GM12878 (cell line): ENCODE data around the gene DPY19L3. TPM values are rescaled to one million over a fixed set of nuclear protein-coding genes. Genes with fewer than 3 reads are reported as not detected.

Experiments
- ATAC-seq: fragments of 200-7000 bp; cut with Tn5 transposase; 3 replicates; pipeline ENCODE4 v1.9.1; 2020; ENCODE audit warnings: mild to moderate bottlenecking, moderate library complexity
- BruUV-seq: library from RNA; stranded (reverse); fragments of 400-500 nt; replicated peaks from 2 replicates; lab custom pipeline; 2021; lab: Mats Ljungman, UMichigan
- CTCF ChIA-PET: fragments of 300-600 bp; sonication (Branson Sonifier 250); formaldehyde crosslinking; extraction: SDS; loops from one replicate; lab custom pipeline; 2021; ENCODE audit warnings: inconsistent platforms; lab: Yijun Ruan, JAX
- POLR2A ChIA-PET: fragments of 350-600 bp; formaldehyde crosslinking; extraction: SDS; loops from one replicate; lab custom pipeline; 2021; ENCODE audit warnings: inconsistent platforms; lab: Charles Lee
- RAD21 ChIA-PET: fragments of 300-600 bp; sonication (Branson Sonifier 250); formaldehyde crosslinking; loops from one replicate; lab custom pipeline; 2023; ENCODE audit warnings: antibody characterized with exemption; ENCODE audit not compliant: unreplicated experiment; lab: Charles Lee
- SMC1A ChIA-PET: fragments of 300-600 bp; sonication (Branson Sonifier 250); formaldehyde crosslinking; loops from one replicate; lab custom pipeline; 2023; ENCODE audit not compliant: unreplicated experiment, uncharacterized antibody; lab: Charles Lee
- DNase-seq: peaks from one replicate; pipeline ENCODE4 v3.0.0-alpha.2; 2011; ENCODE audit warnings: low read depth, low spot score
- FAIRE-seq: peaks from 3 replicates; lab custom pipeline; 2011; peaks lifted over from hg19 to GRCh38; lab: Jason Lieb, UNC
- H2AFZ ChIP-seq: 2 replicates; pipeline ENCODE4 v1.6.0; 2011; ENCODE audit warnings: low read depth, low read length, control low read depth; ENCODE audit not compliant: control insufficient read depth
- H3K27ac ChIP-seq: 2 replicates; pipeline ENCODE4 v1.5.1; 2011; ENCODE audit warnings: control low read depth; ENCODE audit not compliant: control insufficient read depth, insufficient read depth
- H3K27me3 ChIP-seq, 2 experiments: replicated peaks in 1 of 2; 2 replicates each; pipeline versions ENCODE4 v1.6.0 to v1.6.1; 2011; ENCODE audit warnings: low read length in 1 of 2; ENCODE audit not compliant: control insufficient read depth in 2 of 2, insufficient read depth in 2 of 2
- H3K36me3 ChIP-seq, 2 experiments: 2 replicates each; pipeline ENCODE4 v1.5.1; 2011; ENCODE audit warnings: low read length in 1 of 2; ENCODE audit not compliant: control insufficient read depth in 2 of 2, insufficient read depth in 2 of 2
- H3K4me1 ChIP-seq: 2 replicates; pipeline ENCODE4 v1.6.1; 2011; ENCODE audit warnings: mild to moderate bottlenecking, low read length, moderate library complexity, mixed read lengths; ENCODE audit not compliant: control insufficient read depth, insufficient read depth
- H3K4me2 ChIP-seq: 2 replicates; pipeline ENCODE4 v1.6.0; 2011; ENCODE audit warnings: control low read depth; ENCODE audit not compliant: control insufficient read depth, insufficient read depth
- H3K4me3 ChIP-seq: fragments of 200-600 bp; sonication (generic); 2 replicates; pipeline ENCODE4 v1.5.1; 2016
- H3K79me2 ChIP-seq: 2 replicates; pipeline ENCODE4 v1.6.0; 2011; ENCODE audit warnings: low read length; ENCODE audit not compliant: control insufficient read depth, insufficient read depth
- H3K9ac ChIP-seq: 2 replicates; pipeline ENCODE4 v1.8.0; 2011; ENCODE audit warnings: low read length, control low read depth, mixed read lengths; ENCODE audit not compliant: control insufficient read depth, insufficient read depth
- H3K9me3 ChIP-seq: replicated peaks from 3 replicates; pipeline ENCODE4 v1.5.1; 2011; ENCODE audit warnings: mild to moderate bottlenecking, low read length; ENCODE audit not compliant: control insufficient read depth, insufficient read depth
- H4K20me1 ChIP-seq: 2 replicates; pipeline ENCODE4 v1.6.0; 2011; ENCODE audit not compliant: control insufficient read depth, insufficient read depth
- CUX1 ChIP-seq: IDR thresholded peaks from 2 replicates; pipeline ENCODE4 v1.6.1; 2012; ENCODE audit warnings: improper control_type of control experiment, low read depth, low read length; ENCODE audit not compliant: insufficient replicate concordance
- NFYA ChIP-seq: IDR thresholded peaks from 2 replicates; pipeline ENCODE4 v1.6.1; 2011; ENCODE audit warnings: low read depth, mild to moderate bottlenecking, low read length, improper control_type of control experiment, borderline replicate concordance
- WGBS: methylation state at CpG from one replicate; pipeline ENCODE4 v1.1.6; 2016; ENCODE audit warnings: low lambda C conversion rate; ENCODE audit not compliant: insufficient replicate concordance, insufficient coverage; ENCODE audit errors: missing lambda C conversion rate; 5-methylcytosine and 5-hydroxymethylcytosine counted together
- in situ Hi-C: fragments of 300-500 bp; cut with MboI; formaldehyde crosslinking; loops from 9 replicates; pipeline ENCODE4 v1.14.3; 2018; ENCODE audit warnings: mixed read lengths
- intact Hi-C: fragments of 100-400 bp; cut with micrococcal nuclease; formaldehyde crosslinking; loops from one replicate; pipeline ENCODE4 v1.14.2; 2022; ENCODE audit not compliant: unreplicated experiment
- polyA plus RNA-seq, 11 experiments: library from polyadenylated mRNA; depleted of rRNA in 4 of 11; unstranded in 6 of 11; stranded (reverse) in 5 of 11; fragments of >200 nt; fragmentation: Nextera tagmentation in 4 of 11; fragmentation: Illumina TruSeq in 1 of 11; extraction: Ambion mirVana in 4 of 11; extraction: Trizol in 1 of 11; gene quantifications; 1 replicate in 1 of 11; 2 replicates in 10 of 11; pipeline versions ENCODE4 v1.2.1 to v1.2.3, GENCODE V29; 2011 to 2016; ENCODE audit warnings: inconsistent platforms in 2 of 11, missing spikeins in 2 of 11, low read depth in 1 of 11
- total RNA-seq, 4 experiments: library from RNA; depleted of rRNA in 3 of 4; stranded (reverse); fragments of >200 nt in 3 of 4; fragmentation: Illumina TruSeq in 1 of 4; extraction: Trizol in 1 of 4; gene quantifications; 2 replicates each; pipeline versions ENCODE4 v1.2.1 to v1.2.3, GENCODE V29; 2013 to 2021
- TF ChIP-seq, protein P1 (sequence below): fragments of 450-650 bp; IDR thresholded peaks from 2 replicates; pipeline ENCODE4 v1.6.1; 2018; ENCODE audit warnings: mild to moderate bottlenecking, low read depth, moderate library complexity; ENCODE audit not compliant: partially characterized antibody

DPY19L3 gene
- total and polyA plus RNA-seq, 10 of the 15 experiments (the other 5 are each of a cell fraction or from before 2014, with no cell fraction given) = 2.5 to 30.2 (median 13.7) TPM

DNA sequence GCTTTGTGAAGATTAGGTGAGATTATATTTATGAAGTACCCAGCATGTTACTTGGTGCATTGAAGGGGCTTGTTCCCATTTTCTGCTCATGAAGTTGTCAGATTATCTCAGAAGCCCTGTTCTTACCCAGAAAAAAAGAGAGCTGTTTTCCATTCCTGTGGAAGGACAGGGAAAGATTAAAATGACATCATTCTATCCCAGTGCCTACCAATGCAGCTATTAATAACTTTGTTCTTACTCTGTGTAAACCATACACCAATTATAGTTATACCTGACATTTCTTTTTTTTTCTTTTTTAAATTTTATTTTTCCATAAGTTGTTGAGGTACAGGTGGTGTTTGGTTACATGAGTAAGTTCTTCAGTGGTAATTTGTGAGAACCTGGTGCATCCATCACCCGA, 41.5 kb upstream of the DPY19L3 start:
- no TSS peak for BruUV-seq
- CTCF ChIA-PET = interaction anchor here (1.5 kb wide), 1 partner anchor 25 kb away, joined by 4 read pairs; no protein-coding TSS in a partner anchor
- intact Hi-C loops = no loop called here

More for the DNA sequence above, 41.5 kb upstream of the DPY19L3 start:
- ChIA-PET POLR2A (no interaction called here), RAD21 (no interaction called here), SMC1A (no interaction called here)
- DNase-seq (no peak), FAIRE-seq (no peak), ATAC-seq (no peak)
- no peak overlapping the region for H3K4me2 ChIP-seq
- no peak overlapping the region for H3K9ac ChIP-seq
- in situ Hi-C loops = no loop called here
- H3K27me3 ChIP-seq = no peaks in the 10 kb centered on the region
- WGBS = 92% methylated on average over 1 of the region's 1 CpG
- no peaks in the 10 kb centered on the region for H4K20me1 ChIP-seq
- no peaks in the 10 kb centered on the region for H3K4me1 ChIP-seq
- no peak overlapping the region for H3K27ac ChIP-seq
- H3K4me3 ChIP-seq = no peak overlapping the region
- TF ChIP-seq NFYA (no peak), CUX1 (no peak)
- TF ChIP-seq, protein P1, sequence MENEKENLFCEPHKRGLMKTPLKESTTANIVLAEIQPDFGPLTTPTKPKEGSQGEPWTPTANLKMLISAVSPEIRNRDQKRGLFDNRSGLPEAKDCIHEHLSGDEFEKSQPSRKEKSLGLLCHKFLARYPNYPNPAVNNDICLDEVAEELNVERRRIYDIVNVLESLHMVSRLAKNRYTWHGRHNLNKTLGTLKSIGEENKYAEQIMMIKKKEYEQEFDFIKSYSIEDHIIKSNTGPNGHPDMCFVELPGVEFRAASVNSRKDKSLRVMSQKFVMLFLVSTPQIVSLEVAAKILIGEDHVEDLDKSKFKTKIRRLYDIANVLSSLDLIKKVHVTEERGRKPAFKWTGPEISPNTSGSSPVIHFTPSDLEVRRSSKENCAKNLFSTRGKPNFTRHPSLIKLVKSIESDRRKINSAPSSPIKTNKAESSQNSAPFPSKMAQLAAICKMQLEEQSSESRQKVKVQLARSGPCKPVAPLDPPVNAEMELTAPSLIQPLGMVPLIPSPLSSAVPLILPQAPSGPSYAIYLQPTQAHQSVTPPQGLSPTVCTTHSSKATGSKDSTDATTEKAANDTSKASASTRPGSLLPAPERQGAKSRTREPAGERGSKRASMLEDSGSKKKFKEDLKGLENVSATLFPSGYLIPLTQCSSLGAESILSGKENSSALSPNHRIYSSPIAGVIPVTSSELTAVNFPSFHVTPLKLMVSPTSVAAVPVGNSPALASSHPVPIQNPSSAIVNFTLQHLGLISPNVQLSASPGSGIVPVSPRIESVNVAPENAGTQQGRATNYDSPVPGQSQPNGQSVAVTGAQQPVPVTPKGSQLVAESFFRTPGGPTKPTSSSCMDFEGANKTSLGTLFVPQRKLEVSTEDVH = no peak
- H3K36me3 ChIP-seq = peaks cover 0 to 38% of the 10 kb centered on the region in 2 experiments; a peak in 3 of 4 replicates
- H3K9me3 ChIP-seq = no peaks in the 10 kb centered on the region
- no peak overlapping the region for H2AFZ ChIP-seq
- peaks cover 5% of the 10 kb centered on the region for H3K79me2 ChIP-seq
